Endothelial cell of umbilical vein (primary cell): ENCODE results near the gene VPS25.

ENCODE experiments used
- EZH2 ChIP-seq: IDR thresholded peaks from 2 replicates; pipeline ENCODE4 v1.6.1; 2012; ENCODE audit warnings: borderline replicate concordance, low read depth, mild to moderate bottlenecking, moderate library complexity, low read length, inconsistent platforms; ENCODE audit not compliant: severe bottlenecking
- GATA2 ChIP-seq: IDR thresholded peaks from 2 replicates; pipeline ENCODE4 v1.7.0; 2011; ENCODE audit warnings: low read depth, mild to moderate bottlenecking, moderate library complexity, mixed read lengths, low read length; ENCODE audit not compliant: insufficient read length, insufficient read depth
- JUN ChIP-seq: IDR thresholded peaks from 2 replicates; pipeline ENCODE4 v1.6.1; 2011; ENCODE audit warnings: borderline replicate concordance, low read depth; ENCODE audit not compliant: insufficient read length, insufficient read depth
- MAX ChIP-seq: IDR thresholded peaks from 2 replicates; pipeline ENCODE4 v1.6.1; 2011; ENCODE audit not compliant: insufficient read depth, insufficient read length
- MYC ChIP-seq: IDR thresholded peaks from one replicate; pipeline ENCODE4 v1.6.1; 2011; ENCODE audit warnings: mild to moderate bottlenecking, low read depth, low read length
- POLR2A ChIP-seq: IDR thresholded peaks from 2 replicates; pipeline ENCODE4 v1.6.1; 2012; ENCODE audit warnings: low read depth, mild to moderate bottlenecking, control low read depth, low read length
- POLR2AphosphoS5 ChIP-seq: IDR thresholded peaks from 2 replicates; pipeline ENCODE4 v1.6.1; 2012; ENCODE audit warnings: low read depth, mild to moderate bottlenecking, control low read depth, low read length, moderate library complexity; ENCODE audit not compliant: insufficient read depth
- TF ChIP-seq, protein P1 (sequence below), 2 donors: IDR thresholded peaks; 1 replicate in 1 of 2; 2 replicates in 1 of 2; pipeline ENCODE4 v1.5.1; 2011; ENCODE audit warnings: low read length in 2 of 2, mild to moderate bottlenecking in 2 of 2, moderate library complexity in 2 of 2, control low read depth in 1 of 2, inconsistent platforms in 1 of 2, low read depth in 1 of 2; ENCODE audit not compliant: insufficient read depth in 1 of 2; ENCODE audit errors: extremely low read depth in 1 of 2

DNA sequence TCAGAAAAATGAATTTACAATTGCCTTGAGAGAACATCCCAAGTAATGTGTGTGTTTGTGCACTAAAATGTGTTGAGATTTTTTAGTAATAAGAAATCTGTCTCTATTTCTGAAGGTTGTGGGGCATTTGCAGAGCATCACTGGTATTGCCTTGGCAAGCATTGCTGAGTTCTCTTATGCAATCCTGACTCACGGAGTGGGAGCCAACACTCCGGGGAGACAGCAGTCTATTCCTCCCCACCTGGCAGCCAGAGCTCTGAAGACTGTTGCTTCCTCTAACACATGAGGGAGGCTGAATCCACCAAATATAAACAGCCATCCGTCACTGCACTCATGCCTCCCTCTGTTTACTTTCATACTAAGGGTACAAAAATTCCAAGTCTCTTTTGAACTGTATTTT is 36.0 kb downstream of the VPS25 start:
- TF ChIP-seq EZH2 = no peak
- TF ChIP-seq, protein P1, sequence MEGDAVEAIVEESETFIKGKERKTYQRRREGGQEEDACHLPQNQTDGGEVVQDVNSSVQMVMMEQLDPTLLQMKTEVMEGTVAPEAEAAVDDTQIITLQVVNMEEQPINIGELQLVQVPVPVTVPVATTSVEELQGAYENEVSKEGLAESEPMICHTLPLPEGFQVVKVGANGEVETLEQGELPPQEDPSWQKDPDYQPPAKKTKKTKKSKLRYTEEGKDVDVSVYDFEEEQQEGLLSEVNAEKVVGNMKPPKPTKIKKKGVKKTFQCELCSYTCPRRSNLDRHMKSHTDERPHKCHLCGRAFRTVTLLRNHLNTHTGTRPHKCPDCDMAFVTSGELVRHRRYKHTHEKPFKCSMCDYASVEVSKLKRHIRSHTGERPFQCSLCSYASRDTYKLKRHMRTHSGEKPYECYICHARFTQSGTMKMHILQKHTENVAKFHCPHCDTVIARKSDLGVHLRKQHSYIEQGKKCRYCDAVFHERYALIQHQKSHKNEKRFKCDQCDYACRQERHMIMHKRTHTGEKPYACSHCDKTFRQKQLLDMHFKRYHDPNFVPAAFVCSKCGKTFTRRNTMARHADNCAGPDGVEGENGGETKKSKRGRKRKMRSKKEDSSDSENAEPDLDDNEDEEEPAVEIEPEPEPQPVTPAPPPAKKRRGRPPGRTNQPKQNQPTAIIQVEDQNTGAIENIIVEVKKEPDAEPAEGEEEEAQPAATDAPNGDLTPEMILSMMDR (IDR thresholded peaks at IDR 0.05; ENCODE audit: extremely low read depth in 1 of 2, insufficient read depth in 1 of 2, low read depth in 1 of 2, low read length in 2 of 2) = no peak
- no peak for TF ChIP-seq POLR2A
- no peak for TF ChIP-seq GATA2
- no peak for TF ChIP-seq POLR2AphosphoS5
- TF ChIP-seq MYC = no peak
- no peak for TF ChIP-seq MAX
- no peak for TF ChIP-seq JUN
